Activated CD4-positive, alpha-beta T cell treated with anti-CD3 and anti-CD28 coated beads for 1 hour (primary cell): ENCODE results near the gene PLA2G4B.

Experiments used
- DNase-seq: peaks from one replicate; pipeline ENCODE4 v3.0.0-alpha.2; 2020

Gene PLA2G4B

DNA sequence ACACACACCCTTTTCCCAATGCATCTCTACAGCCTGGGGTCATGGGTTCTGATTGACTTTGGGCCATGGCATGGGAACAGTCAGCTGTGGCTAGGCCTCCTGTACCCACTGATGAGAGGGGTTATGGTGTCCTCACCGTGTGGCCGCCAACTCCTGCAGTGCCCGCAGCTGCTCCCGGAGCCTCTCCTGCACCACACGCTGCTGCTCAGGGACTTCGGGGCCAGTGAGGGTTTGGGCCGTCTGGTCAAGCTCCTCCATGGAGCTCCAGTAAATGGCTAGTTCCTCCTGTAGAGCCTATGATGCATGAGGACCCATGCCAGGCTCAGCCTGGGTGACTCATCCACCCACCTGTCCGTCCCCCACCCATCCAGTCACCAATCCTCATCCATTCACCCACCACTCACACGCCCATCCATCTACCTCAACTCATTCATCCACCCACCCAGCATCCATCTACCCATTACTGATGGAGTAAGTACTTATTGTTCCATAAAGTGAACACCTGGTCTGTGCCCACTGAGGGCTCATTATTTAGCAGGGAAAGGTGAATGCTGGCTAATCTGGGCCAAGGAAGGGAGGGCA lies 33.6 kb downstream of the PLA2G4B start:
- no peak for DNase-seq

DNA sequence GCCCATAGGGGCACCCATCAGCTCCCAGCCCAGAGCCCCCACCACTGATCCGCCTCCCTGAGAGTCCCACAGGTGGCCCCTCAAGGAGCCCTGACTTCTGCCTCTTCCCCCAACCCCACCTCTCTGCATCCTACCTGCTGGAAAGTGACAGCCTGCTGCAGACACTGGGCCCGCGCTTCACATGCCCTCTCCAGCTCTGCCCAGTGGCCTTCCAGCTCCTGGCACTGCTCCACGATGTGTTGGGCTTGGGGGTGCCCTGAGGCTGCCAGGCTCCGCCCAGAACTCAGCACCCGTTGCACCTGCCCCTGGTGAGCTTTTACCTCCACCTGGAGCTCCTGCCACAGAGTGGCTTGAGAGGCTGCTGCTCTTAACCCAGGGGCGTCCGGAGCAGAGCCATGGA lies 35.1 kb downstream of the PLA2G4B start:
- no peak for DNase-seq

DNA sequence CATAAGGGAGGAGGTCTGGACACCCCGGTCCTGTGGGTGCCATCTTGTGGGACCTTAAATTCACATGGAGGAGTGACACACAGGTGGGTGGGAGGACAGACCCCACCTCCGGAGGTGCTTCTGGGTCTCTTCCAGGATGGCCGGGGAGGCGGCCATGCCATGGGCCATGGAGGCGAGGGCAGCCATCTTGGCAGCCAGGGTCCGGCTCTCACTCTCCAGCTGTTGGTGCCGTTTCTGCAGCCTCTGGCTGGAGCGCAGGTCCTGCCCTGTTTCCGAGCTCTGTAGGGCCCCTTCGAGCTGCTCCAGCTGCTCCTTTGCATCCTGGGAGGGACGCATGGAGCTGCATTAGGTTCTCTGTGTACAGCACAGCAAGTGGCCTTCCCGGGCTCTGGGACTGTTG lies 36.1 kb downstream of the PLA2G4B start:
- no peak for DNase-seq

DNA sequence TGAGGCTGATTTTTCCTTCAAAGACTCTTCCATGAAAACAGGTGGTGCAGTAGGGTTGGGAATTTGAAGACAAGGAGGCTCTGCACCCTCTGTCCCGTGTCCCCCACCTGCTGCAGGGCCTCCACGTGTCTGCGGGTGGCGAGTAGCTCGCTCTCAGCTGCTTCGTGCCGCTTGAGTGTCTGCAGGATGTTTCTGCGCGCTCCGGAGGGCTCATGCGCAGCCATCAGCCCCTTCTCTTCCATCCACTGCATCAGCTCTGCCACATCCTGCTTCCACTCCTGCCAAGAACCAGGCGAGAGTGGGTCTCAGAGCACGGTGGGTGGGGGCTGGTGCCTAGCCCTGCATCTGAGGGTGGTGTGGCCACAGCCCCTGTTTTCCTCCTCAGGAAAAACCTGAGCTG lies 37.4 kb downstream of the PLA2G4B start:
- DNase-seq: no peak

DNA sequence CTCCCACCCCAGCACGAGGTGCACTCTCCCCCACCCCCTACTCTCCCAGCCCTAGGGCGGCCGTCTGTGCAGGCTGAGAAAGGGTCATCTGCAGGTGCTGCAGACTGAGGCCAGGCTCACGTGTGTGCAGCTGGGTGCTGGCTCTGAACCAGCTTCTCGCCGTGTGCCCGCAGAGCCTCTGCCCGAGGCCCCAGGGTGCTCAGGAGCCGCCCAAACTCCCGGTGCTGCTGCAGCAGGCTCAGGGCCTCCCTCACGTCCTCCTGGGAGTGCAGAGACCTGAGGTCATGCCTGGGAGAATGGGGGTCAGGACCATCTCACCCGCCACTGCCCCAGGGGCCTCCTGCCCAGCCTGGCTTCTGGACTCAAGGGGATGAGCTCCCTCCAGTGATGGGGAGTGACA lies 38.0 kb downstream of the PLA2G4B start:
- no peak for DNase-seq

DNA sequence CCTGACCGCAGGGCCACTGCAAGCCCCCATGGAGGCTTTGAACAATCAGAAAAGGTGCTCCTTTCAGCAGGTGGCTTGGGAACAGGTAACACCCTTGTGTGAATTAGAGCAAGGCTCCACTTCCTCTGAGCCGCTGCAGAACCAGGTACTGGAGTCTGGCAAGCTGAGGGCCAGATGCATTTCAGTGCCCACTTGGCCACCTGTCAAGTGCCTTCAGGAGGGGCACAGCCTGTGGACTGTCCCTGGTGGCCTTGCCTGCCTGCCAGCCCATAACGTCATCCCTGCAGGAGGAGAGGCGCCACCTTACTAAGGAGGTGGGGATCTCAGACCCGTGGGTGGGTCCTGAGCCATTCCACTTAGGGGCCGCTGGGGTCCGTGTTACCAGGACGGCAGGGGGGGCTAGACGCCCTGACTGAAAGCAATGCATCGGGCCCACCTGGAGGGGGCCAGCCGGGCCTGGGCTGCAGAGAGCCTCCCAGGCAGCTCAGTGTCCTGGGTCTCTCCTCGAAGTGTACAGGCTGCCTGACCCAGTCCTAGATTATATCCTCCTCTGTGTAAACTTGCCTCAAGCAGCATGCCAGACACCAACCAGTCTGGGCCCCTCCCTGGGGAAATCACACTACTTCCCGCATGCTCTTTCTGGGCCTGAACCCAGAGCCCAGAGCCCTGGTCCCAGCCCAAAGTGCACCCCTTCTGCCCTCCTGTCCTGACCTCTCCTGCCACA lies 39.1 kb downstream of the PLA2G4B start:
- DNase-seq: no peak

DNA sequence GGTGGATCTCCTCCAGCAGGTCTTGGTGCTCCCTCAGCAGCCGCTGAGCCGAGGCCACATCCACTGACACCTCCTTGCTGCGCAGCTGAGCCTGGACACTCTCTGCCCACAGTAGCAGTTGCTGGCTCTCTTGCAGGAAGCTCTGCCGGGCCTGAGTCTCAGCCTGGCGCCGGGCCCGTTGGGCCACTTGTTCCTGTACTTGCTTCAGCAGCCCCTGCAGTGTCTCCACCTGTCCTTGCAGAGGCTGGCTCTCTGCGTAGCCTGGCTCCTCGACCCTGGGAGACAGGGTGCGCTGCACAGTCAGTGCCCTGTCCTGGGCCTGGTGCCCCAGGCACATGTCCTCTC lies 39.7 kb downstream of the PLA2G4B start:
- DNase-seq: no peak

DNA sequence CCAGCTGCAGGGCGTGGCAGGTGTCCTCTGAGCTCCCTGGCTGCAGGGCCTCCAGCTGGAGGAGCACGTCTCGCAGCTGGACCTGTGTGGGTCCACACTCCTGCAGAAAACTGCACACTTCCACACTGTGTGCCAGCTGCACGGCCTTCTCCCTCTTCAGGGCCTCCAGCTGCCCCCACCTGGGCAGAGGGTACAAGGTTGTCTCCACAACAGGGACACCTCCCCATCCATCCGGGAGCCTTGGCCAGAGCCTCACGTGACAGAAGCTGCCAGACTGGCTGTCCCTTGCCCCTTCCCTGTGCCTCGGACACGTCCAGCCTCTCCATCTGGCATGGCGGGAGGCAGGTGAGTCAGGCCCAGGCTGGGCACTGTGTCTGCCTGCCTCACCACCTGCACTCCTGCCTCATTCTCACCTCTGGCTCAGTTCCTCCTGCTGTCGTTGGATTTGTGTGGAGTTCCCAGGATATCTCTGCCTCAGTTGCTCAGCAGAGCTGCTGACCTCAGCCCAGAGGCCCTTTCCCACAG lies 40.7 kb downstream of the PLA2G4B start:
- DNase-seq: no peak

DNA sequence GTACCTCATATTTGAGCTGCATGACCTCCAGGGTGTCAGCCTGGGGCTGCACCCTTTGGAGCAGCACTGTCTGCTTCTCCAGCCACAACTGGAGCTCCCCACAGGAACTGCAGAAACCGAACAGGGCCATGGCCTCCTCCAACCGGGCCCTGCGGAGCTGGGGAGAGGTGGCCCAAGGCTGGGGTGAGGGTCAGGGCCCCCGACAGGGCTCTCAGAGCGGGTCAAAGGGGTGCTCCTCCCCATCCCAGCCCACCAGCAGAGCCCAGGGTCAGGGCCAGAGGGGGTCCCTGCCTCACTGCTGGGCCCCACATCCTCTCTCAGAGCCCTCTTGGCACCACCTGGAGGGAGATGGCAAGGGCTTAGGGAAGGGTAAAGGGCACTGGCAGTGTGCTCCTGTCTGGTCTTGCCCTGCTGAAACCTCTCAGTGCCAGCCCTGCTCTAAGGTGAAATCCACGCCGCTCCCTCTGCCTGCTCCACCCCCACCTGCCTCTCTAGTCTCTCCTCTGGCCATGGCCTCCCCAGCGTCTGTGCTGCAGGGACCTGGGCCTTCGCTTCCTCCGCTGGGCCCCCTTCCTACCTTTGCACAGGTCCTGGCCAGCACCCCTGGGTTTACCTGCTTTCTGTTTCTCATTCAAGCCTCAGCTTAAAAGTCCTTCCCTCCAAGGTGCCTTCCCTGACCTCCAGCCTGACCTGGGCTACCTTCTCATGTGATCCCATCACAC lies 41.7 kb downstream of the PLA2G4B start:
- DNase-seq: no peak

DNA sequence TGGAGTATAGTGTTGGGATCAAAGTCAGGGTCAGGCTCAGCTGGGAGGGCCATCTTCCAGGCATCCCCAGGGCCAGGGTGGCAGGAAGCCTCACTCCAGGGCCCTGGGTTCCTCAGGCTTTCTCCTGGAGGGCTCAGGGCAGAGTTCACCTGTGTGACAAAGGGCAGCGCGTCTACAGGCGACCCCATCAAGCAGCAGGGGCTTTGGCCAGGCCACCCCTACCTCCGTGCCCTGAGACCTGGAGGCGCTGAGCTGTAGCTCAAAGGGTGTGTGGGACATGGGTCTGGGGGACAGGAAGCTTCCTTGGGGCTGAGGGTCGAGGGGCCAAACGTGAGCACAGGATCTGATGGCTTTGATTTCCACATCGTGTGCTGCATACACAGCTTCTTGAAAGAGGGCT lies 42.4 kb downstream of the PLA2G4B start:
- DNase-seq: no peak

DNA sequence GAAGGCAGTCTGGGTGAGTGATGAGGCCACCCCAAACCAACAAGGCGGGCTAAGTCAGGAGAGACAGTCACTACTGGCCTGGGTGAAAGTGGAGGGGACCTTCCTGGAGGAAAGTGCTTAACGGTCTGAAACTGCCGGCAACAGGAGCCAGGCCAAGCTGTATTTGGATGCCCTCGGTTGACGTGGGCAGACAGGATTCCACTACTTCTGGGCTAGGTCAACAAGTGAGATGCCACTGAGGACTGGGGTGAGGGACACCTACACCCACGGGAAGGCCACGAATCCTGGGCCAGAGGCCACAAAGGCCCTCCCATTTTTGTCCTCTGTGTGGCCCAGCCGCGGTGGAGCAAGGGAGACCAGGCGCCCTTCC lies 42.9 kb downstream of the PLA2G4B start:
- DNase-seq: no peak

DNA sequence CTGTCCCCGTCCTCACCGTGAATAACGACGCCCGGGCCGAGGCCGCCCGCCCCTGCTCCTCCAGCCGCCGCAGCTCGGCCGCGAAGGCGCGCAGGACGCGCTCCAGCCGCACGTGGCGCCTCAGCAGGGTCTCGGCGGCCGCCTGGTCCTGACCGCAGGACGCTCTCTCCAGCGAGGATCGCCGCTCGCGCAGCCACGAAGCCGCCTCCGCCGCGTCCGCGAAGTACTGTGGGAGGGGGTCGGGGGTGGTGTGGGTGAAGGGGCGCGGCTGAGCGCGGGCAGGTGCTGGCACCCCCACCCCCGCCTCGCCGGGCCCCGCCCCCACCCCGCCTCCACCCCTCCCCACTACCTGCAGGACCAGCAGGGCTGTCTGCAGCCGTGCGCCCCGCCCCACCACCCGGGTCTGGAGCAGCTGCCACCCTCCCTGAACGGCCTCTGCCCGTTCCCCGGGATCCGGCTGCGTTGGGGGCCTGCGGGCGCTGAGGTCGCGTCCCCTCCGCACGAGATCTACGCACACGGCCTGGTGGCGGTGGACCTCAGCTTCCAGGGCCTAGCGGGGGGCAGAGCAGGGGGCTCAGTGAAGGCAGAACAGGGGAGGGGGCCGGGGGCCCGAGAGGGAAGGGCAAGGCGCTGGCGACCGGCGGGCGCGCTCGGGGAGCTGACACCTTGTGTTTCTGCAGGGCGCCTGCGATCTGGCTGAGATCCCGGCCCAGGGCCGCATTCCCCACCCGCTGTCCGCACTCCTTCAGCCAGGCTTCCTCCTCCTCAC lies 43.5 kb downstream of the PLA2G4B start:
- no peak for DNase-seq

DNA sequence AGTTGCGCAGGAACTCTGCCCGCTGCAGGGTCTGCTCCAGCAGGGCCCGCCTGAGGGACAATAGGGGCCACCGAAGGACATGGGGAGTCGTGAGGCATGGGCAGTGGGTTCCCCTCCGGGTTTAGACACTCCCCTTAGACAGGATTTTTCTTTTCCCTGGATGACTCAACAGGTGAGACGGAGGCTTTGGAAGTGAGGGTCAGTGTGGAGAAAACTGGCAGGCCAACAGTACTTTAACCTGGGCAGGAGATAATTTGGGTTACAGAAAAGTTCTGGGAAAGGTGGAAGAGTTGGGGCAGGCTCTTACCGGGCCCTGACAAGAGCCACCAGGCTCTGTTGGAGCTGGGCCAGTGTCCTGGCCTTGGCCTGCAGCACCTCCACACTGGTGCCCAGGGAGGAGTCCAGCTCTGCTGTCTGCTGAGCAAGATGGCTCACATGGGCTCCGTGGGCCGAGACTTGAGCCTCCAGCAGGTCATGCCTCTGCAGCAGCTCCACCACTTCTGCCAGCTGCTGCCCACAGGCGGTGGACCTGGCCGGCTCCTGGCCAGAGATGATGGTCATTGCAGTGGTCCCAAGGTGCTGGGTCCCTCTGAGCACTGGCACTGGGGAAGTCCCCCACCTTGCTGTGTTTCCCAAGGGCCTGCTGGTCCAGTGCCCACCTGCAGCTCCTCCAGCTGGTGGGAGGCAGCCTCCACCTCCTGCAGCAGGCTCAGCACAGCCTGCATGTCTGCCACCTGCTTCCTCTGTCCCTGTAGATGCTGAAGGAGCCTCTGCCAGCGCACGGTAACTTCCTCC lies 44.2 kb downstream of the PLA2G4B start:
- no peak for DNase-seq

DNA sequence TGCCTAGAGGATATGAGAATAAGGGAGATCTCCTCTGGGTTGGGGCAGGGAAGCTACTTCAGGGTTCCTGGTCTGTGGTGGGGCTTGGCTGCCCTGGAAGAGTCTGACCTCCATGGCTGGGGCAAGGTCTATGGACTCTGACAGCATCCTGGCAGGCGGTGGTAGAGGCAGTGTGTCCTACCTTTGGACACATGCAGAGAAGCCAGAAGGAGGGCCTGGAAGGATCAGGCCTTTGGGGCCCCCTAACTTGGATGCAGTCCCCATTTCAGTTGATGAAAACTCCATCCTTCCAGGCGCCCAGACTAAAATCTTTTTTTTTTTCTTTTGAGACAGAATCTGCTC lies 44.8 kb downstream of the PLA2G4B start:
- DNase-seq: no peak

DNA sequence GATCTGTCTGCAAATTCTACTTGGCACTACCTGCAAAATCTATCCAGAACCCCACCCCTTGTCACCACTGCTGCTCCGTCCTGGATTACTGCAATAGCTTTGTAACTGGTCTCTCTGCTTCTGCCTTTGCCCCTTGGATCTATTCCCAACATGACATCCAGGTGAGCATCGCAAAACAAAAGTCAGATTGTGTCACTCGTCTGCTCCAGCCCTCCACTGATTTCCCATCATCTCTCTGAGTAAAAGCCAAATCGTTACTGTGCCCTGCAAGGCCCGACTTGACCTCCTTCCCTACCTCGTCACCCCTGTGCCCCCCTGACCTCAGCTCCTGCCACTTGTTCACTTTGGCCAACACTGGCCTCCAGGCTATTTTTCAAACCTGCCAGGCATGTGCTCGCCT lies 45.8 kb downstream of the PLA2G4B start:
- DNase-seq: no peak

DNA sequence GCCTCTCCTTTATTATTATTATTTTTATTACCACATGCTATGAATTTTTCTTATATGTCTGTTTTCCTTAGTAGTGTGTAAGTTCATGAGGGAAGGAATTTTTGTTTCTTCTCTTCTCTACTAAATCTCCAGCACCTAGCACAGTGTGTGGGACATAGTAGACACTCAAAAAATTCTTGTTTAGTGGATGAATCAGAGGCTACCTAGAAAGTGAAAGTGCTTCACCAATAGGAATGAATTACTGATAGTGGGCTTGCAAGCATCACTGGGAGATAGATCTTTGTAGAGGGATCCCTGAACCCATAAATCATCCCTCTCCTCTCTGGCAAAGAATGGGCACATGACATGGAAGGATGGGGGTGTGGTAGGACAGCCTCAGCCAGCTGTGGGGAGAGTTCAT lies 46.7 kb downstream of the PLA2G4B start:
- DNase-seq: no peak

DNA sequence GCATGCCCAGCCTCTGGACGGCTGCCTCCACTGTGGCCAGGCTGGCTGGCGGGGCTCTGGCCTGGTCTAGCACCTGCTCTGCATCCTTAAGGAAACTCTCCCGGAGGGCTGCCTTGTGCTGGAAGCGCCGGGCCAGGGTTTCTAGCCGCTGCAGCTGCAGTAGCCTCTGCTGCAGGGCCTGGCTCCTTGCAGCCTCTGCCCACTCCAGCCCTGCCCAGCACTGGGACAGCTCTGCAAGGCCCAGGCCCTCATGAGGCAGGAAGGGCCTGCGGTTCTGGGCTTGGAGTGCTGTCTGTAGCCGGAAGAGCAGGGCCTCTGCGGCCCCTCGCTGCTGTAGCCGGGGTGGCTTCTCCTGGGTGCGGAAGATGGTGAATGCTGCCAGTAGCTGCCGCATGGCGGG lies 47.2 kb downstream of the PLA2G4B start:
- no peak for DNase-seq

DNA sequence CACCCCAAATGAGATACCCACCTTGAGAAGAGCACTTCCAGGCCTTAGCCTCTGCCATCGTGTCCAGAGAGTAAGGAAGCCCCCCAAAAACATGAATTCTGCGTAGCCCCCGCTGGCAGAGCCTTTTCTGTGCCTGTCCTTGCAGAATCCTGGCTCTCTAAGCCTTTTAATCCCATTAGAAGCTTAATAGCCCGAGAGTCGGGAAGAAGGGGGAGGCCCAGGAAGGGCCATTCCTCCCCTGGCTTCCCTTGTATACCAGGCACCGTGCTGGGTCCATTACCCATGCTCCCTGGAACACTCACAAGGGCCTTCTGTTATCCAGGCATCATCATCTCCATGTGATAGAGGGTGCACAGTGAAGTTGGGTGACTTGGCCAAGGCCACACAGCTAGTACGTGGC lies 48.1 kb downstream of the PLA2G4B start:
- DNase-seq: no peak

DNA sequence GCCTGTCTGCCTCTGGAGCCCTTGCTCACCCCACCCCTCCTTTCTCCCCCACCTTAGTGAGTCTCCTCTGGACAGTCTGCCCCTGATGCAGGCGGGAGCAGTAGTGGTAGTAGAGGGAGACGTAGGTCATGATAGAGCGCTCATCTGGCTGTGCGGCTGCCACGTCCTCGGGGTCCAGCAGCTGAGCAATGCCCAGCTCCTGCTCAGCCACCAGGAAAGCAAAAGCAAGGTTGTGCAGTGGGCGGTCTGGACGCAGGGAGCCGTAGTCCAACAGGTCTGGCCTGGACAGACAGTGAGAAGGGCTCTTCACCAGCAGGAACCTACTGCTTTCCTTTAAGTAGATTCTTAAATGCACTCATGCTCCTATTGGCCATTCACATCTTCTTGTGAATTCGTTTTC lies 48.5 kb downstream of the PLA2G4B start:
- no peak for DNase-seq

DNA sequence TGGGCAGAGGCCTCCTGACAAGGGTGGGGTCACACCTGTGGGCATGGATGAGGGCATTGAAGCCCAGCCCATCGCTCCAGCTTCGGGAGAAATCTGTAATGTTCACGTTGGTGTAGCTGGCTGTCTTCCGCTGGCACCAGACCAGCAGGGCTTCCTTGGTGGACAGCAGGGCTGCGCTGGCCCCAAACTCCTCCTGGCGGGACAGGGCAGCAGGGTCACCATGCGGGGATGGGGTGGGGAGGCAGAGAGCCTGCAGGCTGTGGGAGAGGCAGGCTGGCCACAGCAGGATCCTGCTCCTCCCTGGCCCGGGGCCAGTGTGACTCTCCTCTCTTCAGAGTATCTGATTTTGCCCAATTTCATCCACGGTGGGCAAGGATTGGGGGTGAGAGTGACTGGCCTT lies 49.2 kb downstream of the PLA2G4B start:
- DNase-seq: no peak

DNA sequence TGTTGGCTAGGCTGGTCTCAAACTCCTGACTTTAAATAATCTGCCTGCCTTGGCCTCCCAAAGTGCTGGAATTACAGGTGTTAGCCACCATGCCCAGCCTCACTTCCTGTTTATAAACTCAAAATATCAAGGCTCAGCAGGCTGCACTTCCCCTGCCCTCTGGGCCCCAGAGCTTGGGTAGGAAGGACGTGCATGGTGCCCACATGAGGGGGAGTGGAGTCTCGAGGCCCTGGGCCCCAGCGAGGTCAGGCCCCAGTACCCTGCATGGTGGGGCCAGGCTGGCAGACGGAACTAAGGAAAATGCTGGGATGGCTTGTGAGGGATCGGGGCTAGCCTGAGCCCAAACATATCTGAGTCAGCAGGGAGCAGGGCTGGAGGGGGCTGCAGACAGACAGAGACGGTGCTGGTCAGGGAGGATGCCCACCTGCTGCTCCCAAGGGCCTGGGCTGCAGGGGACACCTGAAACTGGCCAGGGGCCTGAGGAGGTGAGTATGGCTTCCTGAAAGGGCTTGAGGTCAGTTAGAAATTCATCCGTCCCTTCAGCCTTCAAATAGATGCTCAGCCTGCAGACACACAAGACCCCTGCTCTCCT lies 50.1 kb downstream of the PLA2G4B start:
- no peak for DNase-seq

DNA sequence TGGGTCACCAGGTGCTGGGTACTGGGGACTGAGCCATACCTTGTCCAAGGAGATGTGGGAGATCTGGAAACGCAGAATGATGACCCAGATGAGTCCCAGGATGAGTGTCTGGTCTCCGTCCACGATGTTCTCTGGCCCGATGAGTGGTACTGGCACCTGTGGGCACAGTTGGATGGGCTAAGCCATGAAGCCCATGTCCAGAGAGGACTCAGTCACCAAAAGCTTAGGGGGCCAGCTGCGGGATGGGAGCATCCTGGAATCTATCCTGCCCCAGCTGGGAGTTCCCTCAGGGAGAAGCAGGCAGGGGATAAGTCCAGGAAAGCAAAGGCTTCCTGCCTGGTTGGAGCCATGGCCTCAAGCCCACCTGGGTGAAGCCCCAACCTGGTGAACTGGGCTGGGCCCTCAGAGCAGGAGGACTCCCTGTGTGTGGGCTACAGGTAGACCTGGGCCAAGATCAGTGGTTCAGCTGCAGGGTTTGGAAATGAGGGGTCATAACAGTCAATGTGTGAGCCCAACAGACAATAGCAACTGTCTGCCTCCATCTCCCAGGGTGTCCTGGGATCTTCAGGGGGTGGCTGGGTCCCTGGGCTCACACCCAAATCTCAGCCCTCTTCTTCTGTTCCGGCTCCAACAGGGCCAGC lies 51.5 kb downstream of the PLA2G4B start:
- no peak for DNase-seq
